NCI-H1048 (cell line): ENCODE results near the gene TIMM17B.
A peak's percentile ranks its signal among the peaks of the same experiment; 100 is the strongest.

Experiments used
- DNase-seq: peaks from one replicate; lab custom pipeline; 2025; lab: John Stamatoyannopoulos, UW

Gene TIMM17B

GRCh38 chrX:48897625-48898306 is at the start of gene TIMM17B, which contains the start of gene PQBP1:
TSS of gene TIMM17B (minus strand) at chrX:48897768. CDS start at chrX:48897749, 19 bp downstream.
TSS of gene PQBP1 (plus strand) at chrX:48897930. CDS start at chrX:48898510, 580 bp downstream.
- peak; percentile 72 for DNase-seq

GRCh38 chrX:48945517-48946348 is 48.2 kb upstream of the TIMM17B start:
- DNase-seq = peak; percentile 3

DNA sequence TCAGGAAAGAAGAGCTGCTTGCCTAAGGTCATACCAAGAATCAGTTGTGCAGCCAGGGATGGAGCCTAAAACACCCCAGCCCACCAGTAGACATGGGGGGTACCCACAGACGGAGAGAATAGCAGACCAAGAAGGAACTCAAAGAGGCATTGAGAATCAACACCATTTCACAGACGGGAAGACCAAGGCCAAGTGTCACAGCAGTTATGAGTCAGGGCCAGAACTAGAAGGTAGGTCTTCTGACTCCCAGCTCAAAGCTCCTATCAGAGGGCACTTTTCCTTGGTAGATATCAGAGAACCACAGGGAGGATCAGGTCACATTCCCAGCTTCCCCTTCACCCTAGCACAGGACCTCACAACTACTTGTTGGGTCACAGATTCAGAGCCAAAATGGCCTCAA is 45.3 kb upstream of the TIMM17B start:
- no peak for DNase-seq

DNA sequence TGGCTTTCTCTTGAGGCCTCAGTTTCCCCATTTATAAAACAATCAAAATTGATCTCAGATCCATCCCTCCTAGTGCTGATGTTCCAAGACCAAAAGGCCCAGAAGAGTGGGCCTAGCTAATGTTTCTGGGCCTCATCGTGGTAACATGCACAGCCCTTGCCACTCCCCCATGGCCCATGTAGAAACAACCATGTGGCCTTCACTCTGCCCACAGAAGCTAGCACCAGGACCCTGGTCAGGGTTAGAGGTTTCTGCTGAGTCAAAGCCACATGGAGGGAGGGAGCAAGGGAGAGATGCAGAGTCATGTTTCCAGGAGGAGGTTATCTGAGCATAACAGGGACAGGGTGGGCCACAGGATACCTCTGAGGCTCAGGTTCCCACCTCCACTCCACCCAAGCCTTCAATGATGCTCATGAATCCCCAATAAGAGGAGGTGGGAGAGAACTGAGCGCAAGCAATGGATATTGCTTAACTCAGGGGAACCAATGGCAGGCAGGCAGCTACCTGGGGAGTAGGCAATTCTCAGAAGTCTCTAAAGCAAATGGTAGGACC is 42.9 kb upstream of the TIMM17B start:
- no peak for DNase-seq

GRCh38 chrX:48939524-48940228 is 42.1 kb upstream of the TIMM17B start:
- no peak for DNase-seq

DNA sequence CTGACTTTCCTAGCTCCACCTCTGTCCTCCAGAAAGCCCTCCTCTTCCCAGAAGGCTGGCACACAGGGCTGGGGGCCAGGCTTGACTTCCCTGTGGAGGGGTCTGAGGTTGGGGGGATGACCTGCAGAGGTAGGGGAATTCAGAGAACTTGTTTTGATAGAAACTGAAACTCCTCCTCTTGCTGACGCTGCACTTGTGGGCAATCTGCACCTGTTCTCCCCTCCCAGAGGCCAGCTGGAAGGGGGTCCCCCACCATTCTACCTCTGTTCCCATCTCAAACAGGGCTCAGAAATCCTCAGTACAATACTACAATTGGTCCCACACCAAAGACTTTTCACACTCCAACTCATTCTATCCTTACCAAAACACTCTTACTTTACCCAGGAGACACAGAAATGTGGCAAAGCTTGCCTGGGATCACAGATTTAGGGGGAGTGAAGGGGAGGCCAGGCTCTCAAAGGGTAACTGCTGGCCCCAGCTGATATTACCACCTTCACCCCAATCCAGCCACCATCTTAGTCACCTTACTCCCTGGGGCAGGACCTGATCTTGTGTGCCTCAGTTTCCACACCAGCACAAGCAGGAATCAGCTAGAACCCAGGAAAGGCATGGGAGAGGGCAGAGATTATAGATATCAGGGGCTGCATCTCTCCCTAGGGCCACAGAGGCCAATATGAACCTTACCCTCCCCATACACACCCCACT is 41.3 kb upstream of the TIMM17B start:
- DNase-seq = no peak

GRCh38 chrX:48937054-48937907 is 39.7 kb upstream of the TIMM17B start:
- DNase-seq = no peak

DNA sequence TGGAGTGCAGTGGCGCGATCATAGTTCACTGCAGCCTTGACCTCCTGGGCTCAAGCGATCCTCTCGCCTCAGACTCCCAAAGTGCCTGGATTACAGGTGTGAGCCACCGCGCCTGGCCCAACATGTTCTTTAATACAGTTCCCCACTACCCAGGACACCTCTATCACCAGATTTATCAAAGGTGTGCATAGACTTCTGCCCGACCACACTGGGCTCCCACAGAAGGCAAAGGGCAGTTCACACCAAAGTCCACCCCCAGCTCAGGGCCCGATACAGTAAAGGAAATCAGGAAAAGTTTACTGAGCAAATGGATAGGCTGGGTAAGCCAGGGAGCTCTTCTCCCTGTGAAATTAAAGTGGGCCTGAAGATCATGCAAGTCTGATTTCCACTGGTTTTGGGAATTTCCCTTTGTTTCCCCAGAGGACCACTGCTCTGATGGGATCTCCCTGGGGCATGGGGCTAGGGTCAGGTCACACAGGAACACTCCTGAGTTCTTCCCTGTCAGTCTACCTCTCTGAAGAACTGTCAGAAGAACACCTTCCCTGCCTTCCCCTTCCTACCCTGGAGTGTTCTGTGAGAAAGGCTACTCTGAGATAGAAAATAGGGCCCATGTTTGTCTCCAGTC is 39.0 kb upstream of the TIMM17B start:
- no peak for DNase-seq

GRCh38 chrX:48935301-48935670 is 37.7 kb upstream of the TIMM17B start:
- no peak for DNase-seq

DNA sequence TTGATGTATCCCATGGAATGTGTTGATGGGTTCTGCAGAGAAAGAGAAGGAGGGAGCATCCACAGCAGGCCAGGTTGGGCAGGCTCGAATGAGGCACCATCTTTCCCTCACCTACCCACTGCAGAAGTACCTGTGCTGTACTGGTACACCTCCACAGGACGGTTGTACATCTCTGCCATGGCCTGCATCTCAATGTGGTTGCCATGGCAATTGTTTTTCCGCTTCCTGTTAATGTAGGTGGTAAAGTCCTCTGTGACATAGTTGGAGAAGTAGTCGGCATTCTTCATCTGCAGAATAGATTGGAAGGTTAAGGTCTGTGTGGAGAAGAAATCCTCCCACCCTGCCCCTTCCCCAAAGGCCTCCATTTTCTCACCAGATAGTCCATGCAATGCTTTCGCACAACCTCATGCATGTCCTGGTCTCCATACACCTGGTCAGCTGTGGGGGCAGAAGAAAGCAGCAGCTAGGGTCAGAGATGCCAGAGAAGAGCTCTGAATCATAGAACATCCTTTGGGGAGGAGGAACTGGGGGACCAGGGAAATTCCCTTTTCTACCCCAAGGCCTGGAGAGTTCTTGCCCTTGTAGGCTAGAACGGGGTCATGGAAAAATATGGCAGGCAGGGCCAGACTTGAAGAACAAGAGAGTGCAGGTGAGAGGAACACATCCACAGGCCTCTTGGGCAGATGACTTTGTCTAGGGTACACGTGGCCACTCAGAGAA is 37.2 kb upstream of the TIMM17B start:
- no peak for DNase-seq

GRCh38 chrX:48933757-48934156 is 36.2 kb upstream of the TIMM17B start:
- no peak for DNase-seq

DNA sequence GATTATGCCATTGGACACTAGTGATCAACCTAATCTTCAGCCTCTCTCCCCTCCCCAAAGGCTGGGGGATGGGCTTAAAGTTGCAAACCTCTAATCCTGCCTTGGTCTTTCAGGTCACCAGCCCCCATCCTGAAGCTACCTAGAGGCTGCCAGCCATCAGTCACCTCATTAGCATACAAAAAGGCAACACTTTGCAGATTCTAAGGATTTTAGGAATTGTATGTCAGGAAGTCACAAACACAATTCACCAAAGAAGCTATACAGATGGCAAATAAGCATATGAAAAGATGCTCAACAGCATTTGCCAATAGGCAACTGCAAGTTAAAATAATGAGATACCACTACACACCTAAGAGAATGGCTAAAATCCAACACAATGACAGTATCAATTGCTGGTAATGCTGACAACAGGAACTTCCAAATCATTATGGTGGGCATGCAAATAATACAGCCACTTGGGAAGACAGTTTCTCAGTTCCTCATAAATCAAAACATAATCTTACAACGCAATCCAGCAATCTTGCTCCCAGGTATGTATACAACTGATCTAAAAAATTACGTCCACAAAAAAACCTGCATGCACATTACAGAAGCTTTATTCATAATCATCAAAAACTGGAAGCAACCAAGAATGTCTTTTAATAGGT is 30.3 kb upstream of the TIMM17B start:
- DNase-seq = no peak

DNA sequence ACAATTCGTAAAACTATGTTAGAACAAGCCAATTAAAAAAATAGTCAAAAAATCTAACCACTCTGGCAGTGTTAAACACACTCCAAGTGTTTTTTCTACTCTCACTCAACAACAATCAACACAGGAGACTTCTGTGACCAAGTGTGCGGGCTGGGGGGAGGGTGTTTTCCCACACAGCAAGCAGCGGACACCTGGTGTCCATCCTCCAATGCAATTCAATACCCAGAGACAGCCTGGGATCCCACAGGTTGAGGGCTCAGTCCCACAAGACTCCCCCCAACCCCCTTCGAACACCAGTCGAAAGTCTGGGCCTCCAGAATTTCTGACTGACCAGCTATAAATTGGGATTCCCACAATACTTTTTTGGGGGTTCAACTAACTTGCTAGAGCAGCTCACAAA is 29.6 kb upstream of the TIMM17B start:
- DNase-seq = no peak

- DNase-seq = no peak
Measured at GRCh38 chrX:48924270-48924669, 26.7 kb upstream of the TIMM17B start.

GRCh38 chrX:48923771-48924170 is 26.2 kb upstream of the TIMM17B start:
- DNase-seq = no peak

GRCh38 chrX:48920718-48921104 is 23.1 kb upstream of the TIMM17B start:
- no peak for DNase-seq

DNA sequence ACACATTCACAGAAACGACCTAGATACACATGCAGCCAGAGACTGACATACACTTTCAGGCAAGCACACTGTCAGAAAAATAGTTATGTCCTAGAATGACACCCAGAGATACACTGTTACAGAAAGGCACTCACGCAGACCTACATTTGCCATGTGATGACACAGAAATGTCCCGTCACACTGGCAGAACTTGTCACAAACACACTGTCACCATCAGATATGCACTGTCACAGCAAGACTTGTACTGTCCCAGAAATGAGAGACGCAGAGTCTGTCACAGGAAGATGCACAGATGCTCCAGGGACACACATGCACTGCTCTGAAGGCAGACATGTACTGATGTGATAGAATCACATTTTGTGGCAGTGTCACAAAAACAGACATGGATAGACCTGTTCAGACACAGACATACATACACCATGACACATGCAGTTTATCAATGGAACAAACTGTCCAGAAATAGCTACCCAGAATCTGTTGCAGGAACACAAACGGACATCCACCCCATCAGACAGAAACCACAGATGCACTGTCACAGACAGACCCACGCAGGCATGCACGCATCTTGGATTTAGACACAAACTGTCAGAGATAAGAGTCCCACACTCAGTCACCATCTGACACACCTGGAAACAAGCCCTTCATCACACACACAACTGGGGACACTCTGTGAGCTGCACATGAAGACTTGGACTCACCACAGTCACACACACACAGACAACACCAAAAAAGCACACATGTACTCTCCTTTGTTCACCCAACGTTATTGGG is 22.6 kb upstream of the TIMM17B start:
- no peak for DNase-seq

DNA sequence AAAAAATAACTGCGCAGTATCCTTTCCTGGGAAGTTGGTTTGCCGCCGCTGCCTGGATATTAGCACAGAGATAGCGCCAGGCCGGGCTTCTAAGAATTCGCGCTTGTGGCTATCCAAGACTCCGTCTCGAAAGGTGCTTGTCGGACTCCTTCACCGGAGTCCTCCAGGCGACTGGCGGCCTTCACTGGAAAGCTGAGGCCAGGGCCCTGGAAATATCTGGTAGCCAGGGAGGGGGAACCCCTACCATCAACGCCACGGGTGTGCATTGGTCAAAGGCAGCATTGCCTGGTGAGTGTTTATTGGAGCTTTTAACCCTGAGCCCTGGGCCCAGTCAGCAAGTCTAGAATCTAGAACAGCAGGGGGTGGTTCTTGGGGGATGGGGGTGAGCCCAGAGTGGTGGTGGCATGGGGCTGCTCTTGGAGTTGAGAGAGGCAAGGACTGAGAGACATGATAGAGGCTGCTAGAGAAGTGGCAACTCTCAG is 21.8 kb upstream of the TIMM17B start:
- DNase-seq = no peak
